ENCODE measurements around the gene FKBP1A. TPM values are rescaled to one million over a fixed set of nuclear protein-coding genes. Genes with fewer than 3 reads are reported as not detected.

The FKBP1A gene
- total and polyA plus RNA-seq, 9 donors = 64.7 to 697 (median 154) TPM

DNA sequence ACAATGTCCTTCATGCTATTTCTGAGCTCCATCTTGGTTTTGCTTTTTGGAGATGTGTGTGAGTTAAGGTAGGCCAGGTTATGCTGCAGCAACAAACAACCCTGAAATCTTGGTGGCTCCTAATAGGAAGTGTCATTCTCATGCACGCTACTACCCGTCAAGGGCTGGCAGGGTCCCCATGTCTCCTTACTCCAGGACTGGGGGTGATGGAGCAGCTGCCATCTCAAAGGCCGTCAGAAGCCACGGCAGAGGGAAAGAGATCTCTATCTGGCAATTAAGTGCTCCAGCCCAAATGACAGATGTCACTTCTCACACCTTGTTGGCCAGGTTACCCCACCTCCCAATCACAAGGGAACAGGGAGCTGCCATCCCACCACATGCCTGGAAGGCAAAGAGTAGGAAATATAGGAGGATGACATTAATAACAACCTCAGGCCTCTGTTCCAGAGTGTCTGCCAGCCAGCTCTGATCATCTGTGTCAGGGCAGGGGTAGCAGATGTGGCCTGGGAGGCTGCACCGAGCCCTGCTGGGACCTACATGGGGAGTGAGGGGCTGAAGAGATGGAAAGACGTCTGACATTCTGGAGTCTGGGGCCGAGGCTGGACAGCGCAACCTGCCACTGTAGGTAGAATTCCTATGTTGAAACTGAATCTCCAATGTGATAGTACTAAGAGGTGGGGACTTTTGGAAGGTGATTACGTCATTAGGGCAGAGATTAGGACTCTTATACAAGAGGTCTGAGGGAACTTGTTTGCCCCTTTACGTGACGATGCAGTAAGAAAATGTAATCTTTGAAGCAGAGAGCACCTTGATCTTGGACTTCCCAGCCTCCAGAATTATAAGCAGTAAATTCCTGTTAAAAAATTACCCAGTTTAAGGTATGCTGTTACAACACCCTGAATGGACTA, 59.1 kb downstream of the FKBP1A start:
- H3K9me3 ChIP-seq = no peaks in the 10 kb centered on the region
- WGBS, 3 donors = 87 to 91% (median 89%) methylated on average over 11 of the region's 11 CpGs
- H3K27ac ChIP-seq = no peak overlapping the region
- intact Hi-C loops (cut with DNase I) = loop anchor here in 1 of 4 donors (10.0 kb wide), 1 partner anchor 61 kb away; the partner anchor contains the start of gene FKBP1A
- no peaks in the 10 kb centered on the region for H3K36me3 ChIP-seq
- H3K27me3 ChIP-seq = no peaks in the 10 kb centered on the region
- H3K4me1 ChIP-seq (ENCODE audit: insufficient read depth) = peaks cover 6% of the 10 kb centered on the region
- peak in 1 of 5 donors; percentile 18 for DNase-seq
- no peak overlapping the region for H3K4me3 ChIP-seq
- TF ChIP-seq EP300 (IDR thresholded peaks at IDR 0.05) = no peak

DNA sequence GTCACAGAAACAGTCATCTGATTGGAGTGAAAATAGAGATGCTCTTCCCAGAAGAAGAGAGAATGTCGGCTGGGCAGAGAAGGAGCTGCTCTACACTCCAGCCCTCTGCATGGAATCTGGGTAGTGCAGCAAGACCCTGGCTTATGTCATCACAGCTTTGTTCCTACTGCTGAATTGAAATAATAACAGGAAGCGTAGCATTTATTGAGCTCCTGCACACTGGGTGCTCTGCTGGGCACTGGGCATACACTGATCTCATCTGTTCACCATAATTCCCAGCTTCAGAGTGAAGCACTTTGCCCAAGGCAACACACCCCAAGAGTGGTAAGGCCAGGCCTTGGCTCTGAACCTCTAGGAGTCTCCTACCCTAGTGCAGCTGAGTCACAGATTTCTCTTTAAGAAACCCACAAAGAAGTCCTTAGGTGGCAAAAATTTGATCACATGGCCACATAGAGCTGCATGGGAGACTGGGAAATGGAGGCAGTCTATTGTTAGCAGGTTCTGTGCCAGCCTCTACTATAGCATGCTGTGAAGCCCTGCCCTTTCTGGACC, 60.0 kb downstream of the FKBP1A start:
- no peaks in the 10 kb centered on the region for H3K9me3 ChIP-seq
- no peaks in the 10 kb centered on the region for H3K36me3 ChIP-seq
- no peaks in the 10 kb centered on the region for H3K27me3 ChIP-seq
- 86 to 94% (median 92%) methylated on average over 2 of the region's 2 CpGs for WGBS, 3 donors
- intact Hi-C loops (cut with DNase I) = loop anchor here in 1 of 4 donors (10.0 kb wide), 1 partner anchor 62 kb away; the partner anchor contains the start of gene FKBP1A
- TF ChIP-seq EP300 (IDR thresholded peaks at IDR 0.05) (no peak), POLR2A (IDR thresholded peaks at IDR 0.05) (no peak)
- TF ChIP-seq, protein P1, sequence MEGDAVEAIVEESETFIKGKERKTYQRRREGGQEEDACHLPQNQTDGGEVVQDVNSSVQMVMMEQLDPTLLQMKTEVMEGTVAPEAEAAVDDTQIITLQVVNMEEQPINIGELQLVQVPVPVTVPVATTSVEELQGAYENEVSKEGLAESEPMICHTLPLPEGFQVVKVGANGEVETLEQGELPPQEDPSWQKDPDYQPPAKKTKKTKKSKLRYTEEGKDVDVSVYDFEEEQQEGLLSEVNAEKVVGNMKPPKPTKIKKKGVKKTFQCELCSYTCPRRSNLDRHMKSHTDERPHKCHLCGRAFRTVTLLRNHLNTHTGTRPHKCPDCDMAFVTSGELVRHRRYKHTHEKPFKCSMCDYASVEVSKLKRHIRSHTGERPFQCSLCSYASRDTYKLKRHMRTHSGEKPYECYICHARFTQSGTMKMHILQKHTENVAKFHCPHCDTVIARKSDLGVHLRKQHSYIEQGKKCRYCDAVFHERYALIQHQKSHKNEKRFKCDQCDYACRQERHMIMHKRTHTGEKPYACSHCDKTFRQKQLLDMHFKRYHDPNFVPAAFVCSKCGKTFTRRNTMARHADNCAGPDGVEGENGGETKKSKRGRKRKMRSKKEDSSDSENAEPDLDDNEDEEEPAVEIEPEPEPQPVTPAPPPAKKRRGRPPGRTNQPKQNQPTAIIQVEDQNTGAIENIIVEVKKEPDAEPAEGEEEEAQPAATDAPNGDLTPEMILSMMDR (IDR thresholded peaks at IDR 0.05) = no peak
- H3K27ac ChIP-seq = no peak overlapping the region
- peak in 1 of 5 donors; percentile 3 for DNase-seq
- peaks cover 14% of the 10 kb centered on the region for H3K4me1 ChIP-seq (ENCODE audit: insufficient read depth)
- H3K4me3 ChIP-seq = no peak overlapping the region

DNA sequence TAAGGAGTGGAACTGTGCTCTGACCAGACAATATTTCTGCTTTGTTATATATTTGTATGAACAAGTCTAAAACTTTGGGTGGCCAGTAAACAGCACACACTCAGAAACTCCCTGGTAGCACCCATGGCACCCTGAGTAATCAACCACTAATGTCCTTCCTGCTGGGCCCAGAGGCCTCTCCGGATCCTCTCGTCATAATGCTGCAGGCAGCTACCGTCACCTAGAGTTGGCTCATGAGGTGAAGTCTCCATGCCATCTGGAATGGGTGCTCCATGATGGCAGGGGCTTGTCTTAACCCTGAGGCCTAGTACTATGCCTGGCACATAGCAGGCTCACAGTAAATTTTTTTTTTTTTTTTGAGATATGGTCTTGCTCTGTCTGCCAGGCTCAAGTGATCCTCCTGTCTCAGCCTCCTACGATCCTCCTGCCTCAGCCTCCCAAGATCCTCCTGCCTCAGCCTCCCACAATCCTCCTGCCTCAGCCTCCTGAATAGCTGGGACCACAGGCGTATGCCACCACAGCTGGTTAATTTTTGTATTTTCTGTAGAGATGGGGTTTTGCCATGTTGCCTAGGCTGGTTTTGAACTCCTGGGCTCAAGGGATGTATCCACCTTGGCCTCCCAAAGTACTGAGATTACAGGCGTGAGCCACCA, 60.9 kb downstream of the FKBP1A start:
- Histone ChIP-seq H3K4me3 (no peak overlapping the region), H3K27me3 (no peaks in the 10 kb centered on the region), H3K36me3 (no peaks in the 10 kb centered on the region), H3K27ac (no peak overlapping the region), H3K4me1 (ENCODE audit: insufficient read depth) (peaks cover 18% of the 10 kb centered on the region), H3K9me3 (no peaks in the 10 kb centered on the region)
- intact Hi-C loops (cut with DNase I) = loop anchor here in 1 of 4 donors (10.0 kb wide), 1 partner anchor 63 kb away; the partner anchor contains the start of gene FKBP1A
- peak in 1 of 5 donors; percentile 16 for DNase-seq
- 95 to 97% (median 97%) methylated on average over 6 of the region's 6 CpGs for WGBS, 3 donors
- TF ChIP-seq, protein P1 (IDR thresholded peaks at IDR 0.05) = no peak
- peak; percentile 8 for TF ChIP-seq POLR2A (IDR thresholded peaks at IDR 0.05)

DNA sequence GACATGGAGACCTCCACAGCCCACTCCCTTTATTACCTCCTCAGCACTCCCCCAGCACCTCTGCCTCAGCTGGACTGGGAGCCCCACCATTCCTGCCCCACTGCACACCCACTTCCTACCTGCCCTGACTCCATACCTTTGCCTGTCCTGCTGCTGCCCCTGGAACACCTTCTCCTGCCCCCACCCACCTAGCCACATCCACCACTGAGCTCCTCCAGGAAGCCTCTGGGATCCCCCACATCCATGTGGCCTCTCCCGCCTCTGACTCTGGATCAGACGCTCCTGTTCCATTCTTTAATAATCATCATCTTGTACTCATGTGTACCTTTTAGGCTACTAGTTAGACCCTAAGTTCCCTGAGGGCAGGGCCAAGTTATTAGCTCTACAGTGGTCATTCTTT, 61.8 kb downstream of the FKBP1A start:
- H3K4me3 ChIP-seq = no peak overlapping the region
- DNase-seq = peak in 1 of 5 donors; percentile 14
- H3K27me3 ChIP-seq = no peaks in the 10 kb centered on the region
- peaks cover 22% of the 10 kb centered on the region for H3K4me1 ChIP-seq (ENCODE audit: insufficient read depth)
- H3K27ac ChIP-seq = peak overlapping the region in 1 of 2 donors; percentile 30
- intact Hi-C loops (cut with DNase I) = loop anchor here in 1 of 4 donors (10.0 kb wide), 1 partner anchor 64 kb away; the partner anchor contains the start of gene FKBP1A
- TF ChIP-seq EP300 (IDR thresholded peaks at IDR 0.05) = no peak
- no peak for TF ChIP-seq POLR2A (IDR thresholded peaks at IDR 0.05)
- TF ChIP-seq, protein P1 (IDR thresholded peaks at IDR 0.05) = no peak
- H3K9me3 ChIP-seq = no peaks in the 10 kb centered on the region
- 77 to 93% (median 89%) methylated on average over 2 of the region's 2 CpGs for WGBS, 3 donors
- H3K36me3 ChIP-seq = no peaks in the 10 kb centered on the region
